Neutrophil (primary cell): ENCODE measurements around the gene ACSBG1.

Source experiments
- H3K27ac ChIP-seq: fragments of 200-600 bp; sonication (generic); 2 replicates; pipeline ENCODE4 v1.5.1; 2016; ENCODE audit warnings: mild to moderate bottlenecking, moderate library complexity
- H3K27me3 ChIP-seq: fragments of 200-600 bp; sonication (generic); 2 replicates; pipeline ENCODE4 v1.6.0; 2016; ENCODE audit warnings: mild to moderate bottlenecking
- H3K36me3 ChIP-seq: fragments of 200-600 bp; sonication (generic); 2 replicates; pipeline ENCODE4 v1.5.1; 2017
- H3K4me1 ChIP-seq, 2 experiments: fragments of 200-600 bp in 1 of 2; sonication (generic) in 1 of 2; 1 replicate in 1 of 2; 2 replicates in 1 of 2; pipeline versions ENCODE4 v1.5.1 to v1.6.1; 2013 to 2016; ENCODE audit warnings: low read depth in 1 of 2, low read length in 1 of 2, mild to moderate bottlenecking in 1 of 2, moderate library complexity in 1 of 2; ENCODE audit not compliant: control insufficient read depth in 1 of 2, insufficient read depth in 1 of 2
- H3K4me3 ChIP-seq, 2 experiments: fragments of 200-600 bp in 1 of 2; sonication (generic) in 1 of 2; 1 replicate in 1 of 2; 2 replicates in 1 of 2; pipeline ENCODE4 v1.5.1; 2013 to 2016; ENCODE audit warnings: low read depth in 1 of 2, low read length in 1 of 2, mild to moderate bottlenecking in 1 of 2, moderate library complexity in 1 of 2
- H3K9me3 ChIP-seq: fragments of 200-600 bp; sonication (generic); 2 replicates; pipeline ENCODE4 v1.5.1; 2016
- TF ChIP-seq, protein P1 (sequence below): fragments of 200-600 bp; sonication (generic); IDR thresholded peaks from 2 replicates; pipeline ENCODE4 v1.5.1; 2016; ENCODE audit warnings: antibody characterized with exemption

The ACSBG1 gene

DNA sequence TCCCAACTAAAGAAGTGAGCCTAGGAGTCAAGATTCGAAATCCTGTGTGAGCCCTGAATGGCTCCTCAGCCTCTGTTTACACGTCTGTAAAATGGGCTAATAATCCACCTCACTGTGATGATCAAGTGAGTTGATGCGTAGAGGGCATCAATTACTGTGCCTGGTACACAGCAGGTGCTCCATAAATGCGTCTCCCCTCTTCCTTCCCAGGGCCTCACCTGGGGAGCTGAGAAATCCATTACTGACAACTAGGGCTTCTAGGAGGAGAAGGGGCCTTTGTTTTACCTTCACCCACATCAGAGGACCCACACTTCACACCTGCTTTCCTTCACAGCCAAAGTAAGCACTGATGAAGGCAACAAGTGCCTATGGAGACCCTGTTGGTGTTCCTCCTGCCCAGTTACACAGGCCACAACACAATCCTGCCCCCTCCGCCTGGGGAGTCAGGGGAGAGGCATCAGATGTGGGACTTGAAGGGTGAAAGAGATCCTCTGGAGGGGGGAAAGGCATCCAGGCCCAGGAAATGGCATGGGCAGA lies 104.5 kb downstream of the ACSBG1 start:
- H3K27ac ChIP-seq, result no peak overlapping the region
- H3K36me3 ChIP-seq, result no peaks in the 10 kb centered on the region
- TF ChIP-seq, protein P1, sequence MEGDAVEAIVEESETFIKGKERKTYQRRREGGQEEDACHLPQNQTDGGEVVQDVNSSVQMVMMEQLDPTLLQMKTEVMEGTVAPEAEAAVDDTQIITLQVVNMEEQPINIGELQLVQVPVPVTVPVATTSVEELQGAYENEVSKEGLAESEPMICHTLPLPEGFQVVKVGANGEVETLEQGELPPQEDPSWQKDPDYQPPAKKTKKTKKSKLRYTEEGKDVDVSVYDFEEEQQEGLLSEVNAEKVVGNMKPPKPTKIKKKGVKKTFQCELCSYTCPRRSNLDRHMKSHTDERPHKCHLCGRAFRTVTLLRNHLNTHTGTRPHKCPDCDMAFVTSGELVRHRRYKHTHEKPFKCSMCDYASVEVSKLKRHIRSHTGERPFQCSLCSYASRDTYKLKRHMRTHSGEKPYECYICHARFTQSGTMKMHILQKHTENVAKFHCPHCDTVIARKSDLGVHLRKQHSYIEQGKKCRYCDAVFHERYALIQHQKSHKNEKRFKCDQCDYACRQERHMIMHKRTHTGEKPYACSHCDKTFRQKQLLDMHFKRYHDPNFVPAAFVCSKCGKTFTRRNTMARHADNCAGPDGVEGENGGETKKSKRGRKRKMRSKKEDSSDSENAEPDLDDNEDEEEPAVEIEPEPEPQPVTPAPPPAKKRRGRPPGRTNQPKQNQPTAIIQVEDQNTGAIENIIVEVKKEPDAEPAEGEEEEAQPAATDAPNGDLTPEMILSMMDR, result no peak
- peaks cover 18% of the 10 kb centered on the region for H3K27me3 ChIP-seq
- H3K4me1 ChIP-seq, result peaks cover 11 to 12% of the 10 kb centered on the region in 2 experiments
- no peaks in the 10 kb centered on the region for H3K9me3 ChIP-seq
- no peak overlapping the region for H3K4me3 ChIP-seq

DNA sequence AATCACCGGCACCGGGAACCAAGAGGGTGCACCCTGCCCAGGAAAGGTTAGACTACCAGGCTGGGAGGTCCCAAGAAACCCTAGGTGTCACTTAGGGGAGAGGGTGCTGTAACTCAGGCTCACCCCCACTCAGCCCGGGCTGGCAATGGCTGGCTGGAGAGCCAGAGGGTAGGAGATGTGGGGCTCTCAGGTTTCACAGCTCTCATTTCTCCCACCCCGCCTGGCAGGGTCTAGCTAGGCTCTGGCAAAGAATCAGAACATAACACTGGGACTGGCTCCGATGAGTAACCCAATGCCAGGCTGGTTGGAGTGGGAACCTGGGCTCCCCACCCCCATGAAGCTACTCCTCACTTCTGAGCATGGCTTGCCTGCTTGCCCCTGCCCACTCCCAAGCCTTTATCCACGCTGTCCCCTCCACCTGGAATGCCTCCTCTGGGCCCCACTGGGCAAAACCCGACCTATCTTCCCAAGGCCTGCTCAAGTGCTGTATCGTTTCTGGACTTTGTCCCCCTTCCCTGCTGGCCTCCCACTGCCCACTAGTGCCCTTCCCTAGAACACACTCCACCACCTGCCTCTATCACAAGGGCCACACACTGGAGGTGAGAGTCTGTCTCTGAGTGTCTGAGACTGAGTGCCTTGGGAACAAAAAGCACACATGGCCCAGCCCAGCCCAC lies 105.2 kb downstream of the ACSBG1 start:
- Histone ChIP-seq H3K36me3 (no peaks in the 10 kb centered on the region), H3K4me3 (no peak overlapping the region), H3K27me3 (peaks cover 18% of the 10 kb centered on the region), H3K4me1 (peaks cover 11 to 12% of the 10 kb centered on the region in 2 experiments), H3K9me3 (no peaks in the 10 kb centered on the region), H3K27ac (no peak overlapping the region)
- TF ChIP-seq, protein P1, result no peak

DNA sequence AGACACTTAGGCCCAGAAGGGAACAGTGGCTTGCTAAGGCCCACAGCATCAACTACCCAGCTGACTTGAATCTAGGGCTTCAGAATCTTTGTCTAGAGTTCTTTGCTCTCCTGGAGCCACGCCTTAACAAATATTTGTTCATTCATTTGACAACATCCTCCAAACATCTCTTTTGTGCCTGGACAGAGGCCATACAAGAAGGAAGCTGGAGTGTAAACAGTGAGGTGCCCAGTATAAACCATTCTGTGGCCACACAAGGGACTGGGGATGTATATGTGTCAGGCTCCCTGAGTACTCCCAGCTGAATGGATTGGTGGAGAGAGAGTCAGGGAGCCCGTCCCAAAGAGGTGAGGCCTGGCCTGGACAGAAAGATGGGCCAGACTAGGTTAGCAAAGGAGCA lies 106.5 kb downstream of the ACSBG1 start:
- Histone ChIP-seq H3K27me3 (peaks cover 18% of the 10 kb centered on the region), H3K36me3 (no peaks in the 10 kb centered on the region), H3K9me3 (no peaks in the 10 kb centered on the region), H3K4me3 (no peak overlapping the region), H3K4me1 (peaks cover 6 to 12% of the 10 kb centered on the region in 2 experiments), H3K27ac (no peak overlapping the region)
- TF ChIP-seq, protein P1, result no peak

DNA sequence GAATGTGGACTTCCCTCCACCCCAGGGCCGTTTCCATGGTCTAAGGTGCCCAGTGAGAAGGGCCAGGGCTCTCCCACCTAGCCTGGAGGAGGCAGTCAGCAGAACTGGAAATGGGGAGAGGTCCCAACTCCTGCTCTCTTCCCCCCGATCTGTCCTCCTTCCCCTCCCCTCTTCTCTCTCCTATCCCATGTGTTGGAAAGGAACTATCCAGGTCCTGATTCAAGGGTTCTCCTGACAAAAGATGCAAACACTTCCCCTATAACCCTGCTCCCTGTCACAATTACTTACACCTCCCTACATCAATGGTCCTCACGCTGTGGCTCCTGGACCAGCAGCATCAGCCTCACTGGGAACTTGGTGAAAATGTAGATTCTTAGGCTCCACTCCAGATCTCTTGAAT lies 109.1 kb downstream of the ACSBG1 start:
- Histone ChIP-seq H3K27ac (no peak overlapping the region), H3K9me3 (no peaks in the 10 kb centered on the region), H3K4me3 (no peak overlapping the region), H3K4me1 (no peaks in the 10 kb centered on the region), H3K27me3 (peaks cover 10% of the 10 kb centered on the region), H3K36me3 (no peaks in the 10 kb centered on the region)
- TF ChIP-seq, protein P1, result no peak

DNA sequence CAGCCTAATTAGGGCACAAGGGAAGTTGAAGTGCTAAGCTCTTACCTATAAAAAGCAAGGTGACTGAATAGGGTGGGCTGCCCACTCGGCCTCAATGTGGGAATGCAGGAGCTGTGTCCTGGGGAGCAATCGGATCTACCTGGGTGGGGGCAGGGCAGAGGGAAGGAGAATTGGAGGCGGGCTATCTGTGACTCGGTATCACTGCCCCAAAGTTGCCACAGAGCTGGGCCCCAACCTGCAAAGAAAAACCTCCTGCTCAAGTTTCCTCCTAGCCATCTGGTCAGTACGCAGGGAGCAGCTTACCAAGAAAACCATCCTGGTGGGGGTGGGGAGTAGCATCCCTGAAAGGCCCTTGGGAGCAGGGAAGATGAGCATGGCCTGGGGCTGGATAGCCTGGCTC lies 113.8 kb downstream of the ACSBG1 start:
- H3K9me3 ChIP-seq, result no peaks in the 10 kb centered on the region
- no peaks in the 10 kb centered on the region for H3K4me1 ChIP-seq
- H3K27ac ChIP-seq, result no peak overlapping the region
- H3K4me3 ChIP-seq, result no peak overlapping the region
- TF ChIP-seq, protein P1, result no peak
- no peaks in the 10 kb centered on the region for H3K27me3 ChIP-seq
- no peaks in the 10 kb centered on the region for H3K36me3 ChIP-seq
